CD14-positive monocyte (primary cell): Measurements from ENCODE around the gene SGCA. TPM values are rescaled to one million over a fixed set of nuclear protein-coding genes. Genes with fewer than 3 reads are reported as not detected.

Experiments
- DNase-seq, 3 donors: peaks; one replicate each; pipeline ENCODE4 v3.0.0-alpha.2; 2011 to 2022
- H2AFZ ChIP-seq: 2 replicates; pipeline ENCODE4 v1.6.0; 2012; ENCODE audit warnings: mild to moderate bottlenecking, low read depth, low read length, inconsistent platforms; ENCODE audit not compliant: insufficient read depth, poor library complexity, severe bottlenecking
- H3K27ac ChIP-seq, 2 donors: 1 replicate in 1 of 2; 2 replicates in 1 of 2; pipeline ENCODE4 v1.5.1; 2012 to 2013; ENCODE audit warnings: low read length in 2 of 2, control low read depth in 1 of 2, inconsistent platforms in 1 of 2, low read depth in 1 of 2, mild to moderate bottlenecking in 1 of 2
- H3K27me3 ChIP-seq, 2 donors: one replicate each; pipeline versions ENCODE4 v1.6.0 to v1.6.1; 2011 to 2013; ENCODE audit warnings: low read length in 2 of 2; ENCODE audit not compliant: control insufficient read depth in 2 of 2, insufficient read depth in 2 of 2
- H3K36me3 ChIP-seq, 2 donors: replicated peaks in 1 of 2; 1 replicate in 1 of 2; 2 replicates in 1 of 2; pipeline versions ENCODE4 v1.5.1 to v1.6.1; 2012 to 2013; ENCODE audit warnings: low read length in 2 of 2, control low read depth in 1 of 2, inconsistent platforms in 1 of 2, mild to moderate bottlenecking in 1 of 2; ENCODE audit not compliant: insufficient read depth in 2 of 2, control insufficient read depth in 1 of 2
- H3K4me1 ChIP-seq, 2 donors: 1 replicate in 1 of 2; 2 replicates in 1 of 2; pipeline versions ENCODE4 v1.5.1 to v1.6.1; 2012 to 2013; ENCODE audit warnings: low read length in 2 of 2, control low read depth in 1 of 2, inconsistent platforms in 1 of 2, mild to moderate bottlenecking in 1 of 2, moderate library complexity in 1 of 2; ENCODE audit not compliant: insufficient read depth in 2 of 2, control insufficient read depth in 1 of 2
- H3K4me2 ChIP-seq: replicated peaks from 2 replicates; pipeline ENCODE3; 2012; ENCODE audit warnings: low read length, moderate library complexity, mild to moderate bottlenecking; ENCODE audit not compliant: poor library complexity, severe bottlenecking; ENCODE audit errors: extremely low read depth
- H3K4me3 ChIP-seq, 3 experiments: fragments of 200-600 bp in 1 of 3; sonication (generic) in 1 of 3; replicated peaks in 1 of 3; 1 replicate in 2 of 3; 2 replicates in 1 of 3; pipeline ENCODE4 v1.5.1; 2011 to 2013; ENCODE audit warnings: low read length in 3 of 3, mild to moderate bottlenecking in 3 of 3, control low read depth in 2 of 3, low read depth in 2 of 3, inconsistent platforms in 1 of 3, moderate library complexity in 1 of 3
- H3K79me2 ChIP-seq: 2 replicates; pipeline ENCODE4 v1.6.0; 2012; ENCODE audit warnings: mild to moderate bottlenecking, control low read depth, inconsistent platforms, low read length, moderate library complexity; ENCODE audit not compliant: insufficient read depth
- H3K9ac ChIP-seq: 2 replicates; pipeline ENCODE4 v1.6.0; 2017; ENCODE audit warnings: low read length, mild to moderate bottlenecking; ENCODE audit not compliant: insufficient read depth, poor library complexity, severe bottlenecking
- H3K9me3 ChIP-seq, 2 donors: replicated peaks in 1 of 2; 1 replicate in 1 of 2; 2 replicates in 1 of 2; pipeline versions ENCODE4 v1.5.1 to v1.6.1; 2012 to 2013; ENCODE audit warnings: low read length in 2 of 2, control low read depth in 1 of 2; ENCODE audit not compliant: control insufficient read depth in 1 of 2, insufficient read depth in 1 of 2
- H4K20me1 ChIP-seq: 2 replicates; pipeline ENCODE4 v1.6.0; 2012; ENCODE audit warnings: mild to moderate bottlenecking, low read length, control low read depth, moderate library complexity; ENCODE audit not compliant: insufficient read depth
- H3K27ac Mint-ChIP-seq, 7 donors: one replicate each; pipeline ENCODE4 v1.8.0; 2020; ENCODE audit warnings: mild to moderate bottlenecking in 7 of 7, mixed read lengths in 7 of 7, moderate library complexity in 6 of 7, inconsistent platforms in 2 of 7
- H3K27me3 Mint-ChIP-seq, 3 donors: one replicate each; pipeline ENCODE4 v1.8.0; 2021 to 2022; ENCODE audit warnings: low read depth in 3 of 3, mild to moderate bottlenecking in 3 of 3, mixed read lengths in 3 of 3, moderate library complexity in 3 of 3, inconsistent platforms in 1 of 3
- H3K36me3 Mint-ChIP-seq, 2 donors: one replicate each; pipeline ENCODE4 v1.8.0; 2020; ENCODE audit warnings: mixed read lengths in 2 of 2, inconsistent platforms in 1 of 2, mild to moderate bottlenecking in 1 of 2
- H3K4me1 Mint-ChIP-seq: one replicate; pipeline ENCODE4 v1.8.0; 2020; ENCODE audit warnings: mild to moderate bottlenecking, mixed read lengths
- H3K4me3 Mint-ChIP-seq, 2 donors: one replicate each; pipeline ENCODE4 v1.8.0; 2020; ENCODE audit warnings: mild to moderate bottlenecking in 2 of 2, mixed read lengths in 2 of 2, moderate library complexity in 1 of 2
- H3K9me3 Mint-ChIP-seq, 7 donors: one replicate each; pipeline ENCODE4 v1.8.0; 2020 to 2022; ENCODE audit warnings: mixed read lengths in 7 of 7, mild to moderate bottlenecking in 6 of 7, moderate library complexity in 6 of 7, inconsistent platforms in 2 of 7
- CTCF ChIP-seq: fragments of 200-600 bp; IDR thresholded peaks from one replicate; pipeline ENCODE4 v1.8.0; 2022; ENCODE audit warnings: antibody characterized with exemption, mild to moderate bottlenecking
- WGBS: methylation state at CpG from one replicate; pipeline ENCODE4 v1.1.5; 2013; ENCODE audit warnings: missing lambda C conversion rate; ENCODE audit not compliant: insufficient coverage; 5-methylcytosine and 5-hydroxymethylcytosine counted together
- intact Hi-C, 2 donors: fragments of 100-400 bp; cut with micrococcal nuclease; formaldehyde crosslinking; loops; one replicate each; pipeline versions ENCODE4 v1.15.0 to v1.15.1; 2023
- polyA plus RNA-seq, 3 donors: library from polyadenylated mRNA; depleted of rRNA in 1 of 3; unstranded in 2 of 3; stranded (reverse) in 1 of 3; fragments of 300-500 nt in 2 of 3; fragments of >200 nt in 1 of 3; fragmentation: Illumina TruSeq in 2 of 3; gene quantifications; 1 replicate in 2 of 3; 2 replicates in 1 of 3; pipeline ENCODE4 v1.2.3, GENCODE V29; 2012 to 2021

The SGCA gene
- polyA plus RNA-seq, 3 donors, result 0.27 to 0.89 (median 0.53) TPM

GRCh38 chr17:50169121-50169764 lies 3.4 kb downstream of the SGCA start:
- H3K36me3 ChIP-seq, result no peaks in the 10 kb centered on the region
- WGBS, result 21% methylated on average over 11 of the region's 14 CpGs
- DNase-seq, result peak; percentile 53 to 66 (median 61)
- intact Hi-C loops, result no loop called here
- H3K27me3 ChIP-seq, result peaks cover 0 to 3% of the 10 kb centered on the region in 2 donors
- no peak overlapping the region for H3K27ac Mint-ChIP-seq
- H3K27me3 Mint-ChIP-seq, result peaks cover 7 to 19% (median 9%) of the 10 kb centered on the region in 3 donors
- peaks cover 4 to 5% of the 10 kb centered on the region in 2 donors for H3K4me1 ChIP-seq
- TF ChIP-seq CTCF, result peak; percentile 66
- no peaks in the 10 kb centered on the region for H3K36me3 Mint-ChIP-seq
- H3K9me3 ChIP-seq, result no peaks in the 10 kb centered on the region
- H3K79me2 ChIP-seq, result no peaks in the 10 kb centered on the region
- peaks cover 9% of the 10 kb centered on the region for H3K4me1 Mint-ChIP-seq
- no peak overlapping the region for H2AFZ ChIP-seq
- H3K9me3 Mint-ChIP-seq, result peaks cover 0 to 1% (median 0%) of the 10 kb centered on the region in 7 donors
- no peak overlapping the region for H3K9ac ChIP-seq
- H3K27ac ChIP-seq, result no peak overlapping the region
- H4K20me1 ChIP-seq, result no peaks in the 10 kb centered on the region
- H3K4me3 ChIP-seq, result no peak overlapping the region
- peak overlapping the region in 1 of 2 donors; percentile 57 for H3K4me3 Mint-ChIP-seq
- H3K4me2 ChIP-seq, result no peak overlapping the region

GRCh38 chr17:50169881-50170459 lies 4.2 kb downstream of the SGCA start:
- Mint-ChIP-seq H3K27ac (no peak overlapping the region), H3K36me3 (no peaks in the 10 kb centered on the region), H3K9me3 (peaks cover 0 to 1% (median 0%) of the 10 kb centered on the region in 7 donors), H3K27me3 (peaks cover 7 to 19% (median 9%) of the 10 kb centered on the region in 3 donors), H3K4me1 (peaks cover 9% of the 10 kb centered on the region), H3K4me3 (no peak overlapping the region)
- H3K4me3 ChIP-seq, result no peak overlapping the region
- no peak for DNase-seq
- no peak overlapping the region for H3K9ac ChIP-seq
- 95% methylated on average over 9 of the region's 9 CpGs for WGBS
- no peaks in the 10 kb centered on the region for H3K79me2 ChIP-seq
- no peaks in the 10 kb centered on the region for H3K9me3 ChIP-seq
- intact Hi-C loops, result no loop called here
- H3K36me3 ChIP-seq, result no peaks in the 10 kb centered on the region
- no peak overlapping the region for H3K27ac ChIP-seq
- peaks cover 4 to 5% of the 10 kb centered on the region in 2 donors for H3K4me1 ChIP-seq
- no peaks in the 10 kb centered on the region for H4K20me1 ChIP-seq
- peaks cover 0 to 3% of the 10 kb centered on the region in 2 donors for H3K27me3 ChIP-seq
- no peak overlapping the region for H3K4me2 ChIP-seq
- H2AFZ ChIP-seq, result no peak overlapping the region
- no peak for TF ChIP-seq CTCF
